Stimulated activated CD4-positive, alpha-beta T cell treated with anti-CD3 and anti-CD28 coated beads, Interleukin-4, amount 100 ng/mL, for 24 hours (primary cell): Measurements from ENCODE around the gene LTBP3.
A peak's percentile ranks its signal among the peaks of the same experiment; 100 is the strongest.
"Not testable (repeated sequence)": the region's sequence is repeated elsewhere in the genome, so short reads cannot be mapped to it uniquely, and the experiment has no call there.

Experiments used
- DNase-seq: peaks from one replicate; pipeline ENCODE4 v3.0.0-alpha.2; 2020

LTBP3 gene

DNA sequence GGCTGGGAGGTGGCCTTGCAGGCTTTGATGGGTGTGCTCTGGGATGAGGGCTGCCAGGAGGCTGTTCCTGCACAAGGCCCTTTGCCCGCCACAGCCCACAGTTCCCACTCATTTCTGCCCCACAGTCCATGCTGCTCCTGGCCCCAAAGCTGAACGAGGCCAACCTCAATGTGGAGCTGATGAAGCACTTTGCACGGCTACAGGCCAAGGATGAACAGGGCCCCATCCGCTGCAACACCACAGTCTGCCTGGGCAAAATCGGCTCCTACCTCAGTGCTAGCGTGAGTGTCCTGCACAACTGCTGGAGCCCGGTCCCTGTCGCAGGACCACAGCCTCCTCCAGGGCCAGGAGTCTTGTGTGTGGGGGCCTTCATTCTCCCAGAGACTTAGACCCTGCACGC is 23.1 kb downstream of the LTBP3 start:
- no peak for DNase-seq

DNA sequence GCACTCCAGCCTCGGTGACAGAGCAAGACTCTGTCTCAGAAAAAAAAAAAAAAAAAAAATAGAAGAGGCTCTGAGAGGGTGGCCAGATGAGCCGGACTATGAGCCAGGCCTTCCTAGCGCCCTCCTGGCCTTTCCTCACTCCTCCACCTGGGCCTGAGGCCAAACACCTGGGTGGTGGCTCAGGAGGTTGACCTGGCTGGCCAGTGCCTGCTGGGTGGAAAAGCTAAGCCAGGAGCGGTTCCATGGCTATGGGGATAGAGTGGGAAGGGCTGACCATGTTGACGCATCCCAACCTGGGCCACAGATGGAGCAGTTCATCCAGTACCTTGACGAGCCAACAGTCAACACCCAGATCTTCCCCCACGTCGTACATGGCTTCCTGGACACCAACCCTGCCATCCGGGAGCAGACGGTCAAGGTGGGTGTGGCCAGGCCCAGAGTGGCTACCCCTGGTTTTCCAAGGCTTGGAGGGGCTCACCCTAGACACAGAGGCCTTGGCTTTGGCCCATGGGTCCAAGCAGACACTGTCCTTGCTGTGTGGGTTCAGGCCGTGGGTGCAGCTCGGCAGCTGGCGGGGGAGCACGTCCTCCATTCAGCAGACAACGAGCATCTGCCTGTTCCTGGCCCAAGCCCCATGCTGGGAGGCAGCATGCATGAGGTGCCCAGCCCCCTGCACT is 25.6 kb downstream of the LTBP3 start:
- no peak for DNase-seq

DNA sequence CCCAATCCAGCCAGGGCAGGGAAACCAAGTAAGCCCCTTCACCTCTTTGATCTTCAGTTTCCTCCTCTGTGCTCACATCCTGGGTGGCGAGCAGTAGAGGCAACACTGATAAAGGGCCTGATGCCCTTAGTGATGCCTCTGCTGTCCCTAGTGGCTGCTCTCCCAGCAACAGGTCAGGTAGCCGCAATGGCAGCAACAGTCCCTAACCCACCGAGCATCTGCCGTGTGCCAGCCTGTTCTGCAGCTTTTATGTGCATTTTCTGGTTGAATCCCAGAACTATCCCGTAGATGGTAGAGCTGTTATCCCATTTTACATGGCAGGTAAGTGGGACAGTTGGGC is 28.0 kb downstream of the LTBP3 start:
- DNase-seq: no peak

DNA sequence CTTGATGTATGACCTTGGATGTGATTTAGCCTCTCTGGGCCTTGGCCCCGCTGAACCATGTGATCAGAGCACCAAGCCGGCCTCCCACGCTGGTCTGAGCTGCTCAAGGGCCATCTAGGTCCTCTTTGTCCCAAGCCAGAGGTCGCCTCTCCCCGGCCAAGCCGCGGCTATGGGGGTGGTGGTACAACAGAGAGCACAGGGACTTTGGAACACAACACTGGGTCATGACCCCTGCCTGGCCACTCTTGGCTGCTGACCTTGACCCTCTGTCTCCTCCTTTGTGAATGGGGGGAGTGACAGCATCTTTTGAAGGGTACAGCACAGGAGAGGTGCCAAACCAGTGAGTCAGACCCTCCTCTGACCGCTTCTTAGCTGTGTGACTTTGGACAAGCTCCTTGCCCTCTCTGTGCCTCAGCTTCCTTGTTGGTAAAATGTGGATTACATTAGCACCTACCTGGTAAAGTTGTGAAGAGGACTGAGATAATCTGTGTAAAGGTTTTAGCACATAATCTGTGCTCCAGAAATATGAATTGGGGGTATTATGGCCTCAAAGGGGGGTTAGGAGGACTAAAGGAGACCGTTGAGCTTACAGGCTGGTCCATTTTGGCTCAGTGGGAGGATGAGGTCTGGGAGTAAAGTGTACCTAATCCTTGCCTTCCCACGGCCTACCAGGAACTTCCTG is 28.5 kb downstream of the LTBP3 start:
- no peak for DNase-seq

DNA sequence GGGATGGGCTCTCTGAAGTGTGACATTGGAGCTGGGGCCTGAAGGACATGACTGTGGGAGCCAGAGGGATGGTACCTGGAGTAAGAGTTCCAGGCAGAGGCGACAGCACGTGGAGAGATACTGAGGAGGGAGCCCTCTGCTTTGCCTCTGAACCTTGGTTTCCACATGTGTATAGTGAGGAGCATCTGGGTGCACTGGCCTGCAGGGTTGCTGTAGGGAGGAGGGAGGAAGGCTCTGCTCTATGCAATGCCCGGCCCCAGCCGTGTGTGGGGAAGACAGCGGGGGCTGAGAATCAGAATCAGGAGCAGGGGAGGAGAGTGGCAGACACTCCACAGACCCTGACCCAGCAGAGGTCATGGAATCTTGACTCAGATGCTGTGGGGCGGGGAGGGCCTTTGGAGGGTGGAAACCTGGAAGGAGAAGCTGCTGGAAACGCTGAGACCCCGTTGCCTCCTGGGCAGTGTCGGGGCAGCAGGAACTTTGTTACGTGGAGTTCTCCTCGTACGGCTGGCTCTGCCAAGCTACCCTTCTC is 29.3 kb downstream of the LTBP3 start:
- no peak for DNase-seq

DNA sequence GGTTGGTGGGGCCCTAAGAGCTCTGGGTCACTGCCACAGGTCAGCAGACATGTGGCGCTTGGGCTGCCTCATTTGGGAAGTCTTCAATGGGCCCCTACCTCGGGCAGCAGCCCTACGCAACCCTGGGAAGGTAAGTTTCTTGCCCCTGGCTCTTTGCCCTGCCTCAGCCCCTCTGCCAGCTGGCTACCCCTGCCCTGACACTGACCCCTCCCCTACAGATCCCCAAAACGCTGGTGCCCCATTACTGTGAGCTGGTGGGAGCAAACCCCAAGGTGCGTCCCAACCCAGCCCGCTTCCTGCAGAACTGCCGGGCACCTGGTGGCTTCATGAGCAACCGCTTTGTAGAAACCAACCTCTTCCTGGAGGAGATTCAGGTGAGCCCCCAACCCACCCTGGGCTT is 31.4 kb downstream of the LTBP3 start:
- no peak for DNase-seq

DNA sequence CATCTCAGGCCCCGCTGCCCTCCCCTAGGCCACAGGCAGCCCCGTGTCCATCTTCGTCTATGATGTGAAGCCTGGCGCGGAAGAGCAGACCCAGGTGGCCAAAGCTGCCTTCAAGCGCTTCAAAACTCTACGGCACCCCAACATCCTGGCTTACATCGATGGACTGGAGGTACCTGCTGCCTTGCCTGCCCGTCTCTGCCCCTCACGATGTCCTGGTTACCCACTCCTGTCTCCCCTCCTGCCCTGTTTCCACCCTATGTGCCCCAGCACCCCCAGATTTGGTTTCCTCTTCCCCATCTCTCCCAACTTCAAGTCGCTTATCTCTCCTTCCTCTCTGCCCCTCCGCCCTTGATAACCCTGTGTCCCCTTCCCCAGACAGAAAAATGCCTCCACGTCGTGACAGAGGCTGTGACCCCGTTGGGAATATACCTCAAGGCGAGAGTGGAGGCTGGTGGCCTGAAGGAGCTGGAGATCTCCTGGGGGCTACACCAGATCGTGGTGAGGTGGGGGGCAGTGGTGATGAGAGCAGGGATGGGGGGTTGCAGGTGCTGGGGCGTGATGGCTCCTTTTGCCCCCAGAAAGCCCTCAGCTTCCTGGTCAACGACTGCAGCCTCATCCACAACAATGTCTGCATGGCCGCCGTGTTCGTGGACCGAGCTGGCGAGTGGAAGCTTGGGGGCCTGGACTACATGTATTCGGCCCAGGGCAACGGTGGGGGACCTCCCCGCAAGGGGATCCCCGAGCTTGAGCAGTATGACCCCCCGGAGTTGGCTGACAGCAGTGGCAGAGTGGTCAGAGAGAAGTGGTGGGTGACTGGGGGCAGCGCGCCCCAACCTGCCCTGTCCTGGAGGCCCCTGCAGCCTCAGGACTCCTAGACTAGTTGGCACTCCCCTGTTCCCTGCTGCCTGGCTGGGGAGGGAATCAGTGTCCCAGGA is 32.3 kb downstream of the LTBP3 start:
- no peak for DNase-seq

DNA sequence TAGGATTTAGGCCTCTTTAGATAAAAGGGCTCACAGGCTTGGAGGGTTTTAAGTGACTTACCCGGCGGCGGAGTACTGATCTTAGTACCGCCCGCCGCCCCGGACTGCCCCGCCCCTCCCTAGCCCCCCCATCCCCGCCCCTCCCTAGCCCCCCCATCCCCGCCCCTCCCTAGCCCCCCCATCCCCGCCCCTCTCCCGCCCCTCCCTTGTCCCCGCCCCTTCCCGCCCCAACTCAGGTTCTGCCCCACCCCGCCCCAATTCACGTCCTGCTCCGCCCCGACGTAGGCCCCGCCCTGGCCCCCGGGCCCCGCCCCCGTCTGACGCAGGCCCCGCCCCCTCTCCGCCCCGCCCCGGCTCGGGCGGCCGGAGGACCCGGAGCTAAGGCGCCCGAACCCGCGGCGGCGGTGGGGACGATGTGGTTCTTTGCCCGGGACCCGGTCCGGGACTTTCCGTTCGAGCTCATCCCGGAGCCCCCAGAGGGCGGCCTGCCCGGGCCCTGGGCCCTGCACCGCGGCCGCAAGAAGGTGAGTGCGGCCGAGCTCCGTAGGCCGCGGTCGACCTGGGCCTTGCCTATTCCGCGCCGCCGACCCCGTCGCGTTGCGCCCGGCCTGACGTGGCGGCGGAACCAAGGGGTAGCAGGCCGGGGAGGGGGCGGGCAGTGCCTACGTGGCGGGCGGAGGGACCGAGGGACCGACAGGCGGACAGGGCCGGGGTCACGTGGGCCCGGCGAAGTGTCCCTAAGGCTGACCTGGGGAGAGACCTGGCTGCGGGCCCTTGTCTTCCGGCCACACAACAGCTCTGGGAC is 33.2 kb downstream of the LTBP3 start, which contains the start of gene SCYL1:
Gene SCYL1, plus strand, starts transcription at position 343 of the 805 bp plus-strand sequence. Its CDS starts 71 bp downstream, at position 414.
- DNase-seq: peak; percentile 78

DNA sequence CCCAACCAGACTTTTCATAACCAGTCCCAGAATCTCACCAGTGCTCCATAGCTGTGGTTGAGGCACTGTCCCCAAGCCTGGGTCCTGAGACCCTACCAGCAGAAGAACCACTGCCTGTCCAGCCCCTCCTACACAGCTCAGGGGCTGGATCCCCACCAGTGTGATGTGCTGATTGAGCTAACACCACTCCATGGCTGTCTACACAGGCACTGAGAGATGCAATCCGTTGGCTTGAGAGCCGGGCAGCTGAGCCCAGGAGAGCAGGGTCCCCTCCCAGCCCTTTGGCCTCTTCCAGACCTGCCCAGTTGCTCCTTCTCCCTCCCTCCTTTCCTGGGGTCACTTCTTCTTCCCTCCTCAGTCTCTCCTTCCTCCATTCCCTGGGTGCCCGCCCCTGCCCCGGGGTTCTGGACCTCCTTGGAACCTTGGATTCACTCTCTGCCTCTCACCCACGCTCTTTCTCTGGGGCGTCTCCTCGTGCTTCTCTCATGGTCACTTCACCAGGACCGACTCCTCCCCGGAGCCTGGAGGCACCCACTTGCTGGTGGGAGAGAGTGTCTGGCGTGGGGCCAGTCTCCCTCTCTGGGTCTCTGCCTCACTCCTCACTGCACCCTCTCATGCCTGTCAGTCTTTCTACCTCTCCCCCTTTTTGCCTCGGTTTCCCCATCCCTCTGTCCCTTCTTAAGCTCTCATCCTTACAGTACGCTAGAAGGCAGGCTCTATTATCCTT is 34.0 kb downstream of the LTBP3 start:
- no peak for DNase-seq

DNA sequence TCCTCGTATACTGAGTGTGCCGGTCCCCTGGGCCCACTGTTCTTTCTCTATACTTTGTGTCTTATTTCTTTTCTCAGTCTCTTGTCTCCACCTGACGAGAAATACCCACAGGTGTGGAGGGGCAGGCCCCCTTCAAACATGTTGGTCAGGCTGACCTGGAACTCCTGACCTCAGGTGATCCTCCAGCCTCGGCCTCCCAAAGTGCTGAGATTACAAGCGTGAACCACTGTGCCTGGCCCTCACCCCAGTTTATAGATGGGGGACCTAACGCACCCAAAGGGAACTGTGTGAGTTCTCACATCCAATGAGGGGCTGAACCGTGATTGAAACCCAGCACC is 34.6 kb downstream of the LTBP3 start:
- DNase-seq: not testable (repeated sequence)

DNA sequence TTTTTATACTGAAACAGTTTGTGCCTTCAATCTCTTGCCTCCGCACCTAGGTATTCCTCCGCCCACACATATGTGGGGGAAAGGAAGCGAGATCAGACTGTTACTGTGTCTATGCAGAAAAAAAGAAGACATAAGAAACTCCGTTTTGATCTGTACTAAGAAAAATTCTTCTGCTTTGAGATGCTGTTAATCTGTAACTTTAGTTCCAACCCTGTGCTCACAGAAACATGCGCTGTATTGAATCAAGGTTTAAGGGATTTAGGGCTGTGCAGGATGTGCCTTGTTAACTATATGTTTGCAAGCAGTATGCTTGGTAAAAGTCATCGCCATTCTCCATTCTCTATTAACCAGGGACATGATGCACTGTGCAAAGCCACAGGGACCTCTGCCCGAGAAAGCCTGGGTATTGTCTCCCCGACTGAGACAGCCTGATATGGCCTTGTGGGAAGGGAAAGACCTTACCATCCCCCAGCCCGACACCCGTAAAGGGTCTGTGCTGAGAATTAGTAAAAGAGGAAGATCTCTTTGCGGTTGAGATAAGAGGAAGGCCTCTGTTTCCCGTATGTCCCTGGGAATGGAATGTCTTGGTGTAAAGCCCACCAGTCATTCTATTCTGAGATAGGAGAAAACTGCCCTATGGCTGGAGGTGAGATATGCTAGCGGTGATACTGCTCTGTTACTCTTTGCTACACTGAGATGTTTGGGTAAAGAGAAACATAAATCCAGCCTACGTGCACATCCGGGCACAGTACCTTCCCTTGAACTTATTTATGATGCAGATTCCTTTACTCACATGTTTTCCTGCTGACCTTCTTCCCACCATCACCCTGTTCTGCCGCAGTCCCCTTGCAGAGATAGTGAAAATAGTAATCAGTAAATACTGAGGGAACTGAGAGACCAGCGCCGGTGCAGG is 35.2 kb downstream of the LTBP3 start:
- DNase-seq: peak; percentile 50

DNA sequence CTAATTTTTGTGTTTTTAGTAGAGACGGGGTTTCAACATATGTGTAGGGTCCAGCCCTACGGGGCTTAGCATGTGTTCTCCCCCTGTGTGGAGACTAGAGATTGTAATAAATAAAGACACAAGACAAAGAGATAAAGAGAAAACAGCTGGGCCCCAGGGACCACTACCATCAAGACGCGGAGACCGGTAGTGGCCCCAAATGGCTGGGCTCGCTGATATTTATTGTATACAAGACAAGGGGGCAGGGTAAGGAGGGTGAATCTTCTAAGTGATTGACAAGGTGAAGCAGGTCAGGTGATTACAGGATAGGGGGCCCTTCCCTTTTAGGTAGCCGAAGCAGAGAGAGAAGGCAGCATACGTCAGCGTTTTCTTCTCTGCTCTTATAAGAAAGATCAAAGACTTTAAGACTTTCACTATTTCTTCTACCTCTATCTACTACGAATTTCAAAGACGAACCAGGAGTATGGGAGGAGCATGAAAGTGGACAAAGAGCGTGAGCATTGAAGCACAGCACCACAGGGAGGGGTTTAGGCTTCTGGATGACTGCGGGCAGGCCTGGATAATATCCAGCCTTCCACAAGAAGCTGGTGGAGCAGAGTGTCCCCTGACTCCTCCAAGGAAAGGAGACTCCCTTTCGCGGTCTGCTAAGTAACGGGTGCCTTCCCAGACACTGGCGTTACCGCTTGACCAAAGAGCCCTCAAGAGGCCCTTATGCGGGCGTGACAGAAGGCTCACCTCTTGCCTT is 36.2 kb downstream of the LTBP3 start:
- not testable (repeated sequence) for DNase-seq

DNA sequence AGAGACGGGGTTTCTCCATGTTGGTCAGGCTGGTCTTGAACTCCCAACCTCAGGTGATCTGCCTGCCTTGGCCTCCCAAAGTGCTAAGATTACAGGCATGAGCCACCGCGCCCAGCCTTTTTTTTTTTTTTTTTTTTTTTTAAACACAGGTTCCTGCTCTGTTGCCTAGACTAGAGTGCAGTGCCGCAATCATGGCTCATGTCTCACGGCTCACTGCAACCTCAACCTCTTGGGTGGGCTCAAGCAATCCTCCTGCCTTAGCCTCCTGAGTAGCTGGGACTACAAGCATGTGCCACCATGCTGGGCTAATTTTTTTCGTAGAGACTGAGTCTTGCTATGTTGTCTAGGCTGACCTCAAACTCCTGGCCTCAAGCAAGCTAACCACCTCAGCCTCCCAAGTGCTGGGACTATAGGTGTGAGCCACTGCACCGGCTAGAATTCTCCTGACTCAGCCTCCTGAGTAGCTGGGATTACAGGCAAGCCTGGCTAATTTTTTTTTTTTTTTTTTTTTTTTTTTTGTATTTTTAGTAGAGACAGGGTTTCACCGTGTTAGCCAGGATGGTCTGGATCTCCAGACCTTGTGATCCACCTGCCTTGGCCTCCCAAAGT is 39.1 kb downstream of the LTBP3 start:
- not testable (repeated sequence) for DNase-seq

DNA sequence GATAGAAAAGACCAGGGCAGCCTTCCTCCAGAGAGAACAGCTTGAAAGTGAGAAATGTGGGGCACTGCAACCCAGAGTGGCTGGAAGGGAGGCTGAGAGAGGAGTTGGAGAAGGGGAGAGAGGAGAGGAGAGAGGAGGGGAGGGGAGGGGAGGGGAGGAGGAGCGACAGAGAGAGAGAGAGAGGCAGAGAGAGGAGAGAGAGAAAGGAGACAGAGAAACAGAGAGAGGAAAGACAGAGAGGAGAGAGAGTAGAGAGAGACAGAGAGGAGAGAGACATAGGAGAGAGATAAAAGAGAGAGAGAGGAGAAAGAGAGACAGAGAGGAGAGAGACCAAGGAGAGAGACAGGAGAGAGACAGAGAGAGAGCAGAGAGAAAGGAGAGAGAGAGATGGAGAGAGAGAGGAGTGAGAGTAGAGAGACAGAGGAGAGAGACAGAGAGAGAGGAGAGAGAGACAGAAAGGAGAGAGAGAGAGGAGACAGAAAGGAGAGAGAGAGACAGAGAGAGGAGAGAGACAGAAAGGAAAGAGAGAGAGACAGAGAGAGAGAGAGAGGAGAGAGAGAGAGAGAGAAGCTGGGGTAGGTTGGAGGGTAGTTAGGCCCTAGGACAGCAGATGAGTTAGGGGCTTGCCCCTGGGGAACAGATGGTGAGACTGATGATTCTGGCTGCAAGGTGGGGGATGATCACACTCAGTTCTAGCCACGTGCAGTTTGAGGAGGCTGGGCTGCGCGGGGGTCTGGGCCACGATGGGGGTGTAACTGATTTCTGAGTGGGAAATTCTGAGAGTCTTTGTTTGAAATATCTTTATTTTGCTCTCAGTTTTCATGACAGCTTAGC is 41.8 kb downstream of the LTBP3 start:
- no peak for DNase-seq

DNA sequence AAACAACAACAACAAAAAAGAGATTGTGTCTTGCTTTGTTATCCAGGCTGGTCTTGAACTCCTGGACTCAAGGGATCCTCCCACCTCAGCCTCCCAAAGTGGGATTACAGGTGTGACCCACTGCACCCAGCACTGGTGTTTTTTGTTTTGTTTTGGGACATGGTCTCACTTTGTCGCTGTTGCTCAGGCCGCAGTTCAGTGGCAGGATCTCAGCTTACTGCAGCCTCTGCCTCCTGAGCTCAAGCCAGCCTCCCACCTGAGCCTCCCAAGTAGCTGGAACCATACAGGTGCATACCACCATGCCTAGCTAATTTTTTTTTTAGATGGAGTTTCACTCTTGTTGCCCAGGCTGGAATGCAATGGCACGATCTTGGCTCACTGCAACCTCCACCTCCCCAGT is 45.8 kb downstream of the LTBP3 start:
- not testable (repeated sequence) for DNase-seq

DNA sequence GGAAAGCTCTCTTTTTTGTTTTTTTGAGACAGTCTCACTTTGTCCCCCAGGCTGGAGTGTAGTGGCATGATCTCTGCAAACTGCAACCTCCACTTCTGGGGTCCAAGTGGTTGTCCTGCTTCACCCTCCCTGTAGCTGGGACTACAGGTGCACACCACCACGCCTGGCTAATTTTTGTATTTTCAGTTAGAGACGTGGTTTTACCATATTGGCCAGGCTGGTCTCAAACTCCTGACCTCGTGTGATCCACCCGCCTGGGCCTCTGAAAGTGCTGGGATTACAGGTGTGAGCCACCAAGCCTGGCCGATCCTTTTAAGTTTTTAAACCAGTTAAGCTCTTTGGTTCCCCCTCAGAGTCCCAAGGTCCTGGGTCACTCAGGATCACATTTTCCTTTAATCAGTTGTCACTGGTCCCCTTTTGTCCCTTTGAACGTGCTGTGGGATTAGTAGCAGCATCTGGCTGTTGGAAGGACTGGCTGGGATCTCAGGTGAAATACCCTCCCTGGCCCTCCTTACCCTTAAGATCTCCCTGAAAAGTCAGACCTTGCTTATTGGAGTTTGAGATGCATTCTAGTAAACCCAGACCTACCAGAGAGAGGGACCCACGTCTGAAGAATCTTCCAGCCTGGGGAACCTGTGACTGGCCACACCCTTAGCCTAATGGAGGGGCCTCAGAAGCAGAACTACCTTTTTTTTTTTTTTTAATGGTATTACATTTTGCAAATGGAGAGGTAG is 51.2 kb downstream of the LTBP3 start:
- peak; percentile 48 for DNase-seq

DNA sequence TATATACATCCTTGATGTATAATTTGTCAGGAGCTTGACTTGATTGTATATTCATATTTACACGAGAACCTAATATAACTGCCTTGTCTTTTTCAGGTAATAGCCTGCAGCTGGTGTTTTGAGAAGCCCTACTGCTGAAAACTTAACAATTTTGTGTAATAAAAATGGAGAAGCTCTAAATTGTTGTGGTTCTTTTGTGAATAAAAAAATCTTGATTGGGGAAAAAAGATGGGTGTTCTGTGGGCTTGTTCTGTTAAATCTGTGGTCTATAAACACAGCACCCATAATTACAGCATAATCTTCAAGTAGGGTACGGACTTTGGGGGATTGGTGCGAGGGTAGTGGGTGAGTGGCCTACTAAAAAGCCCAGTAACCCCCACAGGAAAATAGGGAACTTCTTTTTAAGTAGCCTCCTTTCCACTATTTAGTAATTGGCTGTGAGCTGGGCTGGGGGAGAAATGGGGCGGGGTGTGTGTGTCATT is 51.8 kb downstream of the LTBP3 start:
- DNase-seq: no peak
